Omental fat pad (tissue), 4 donors: ENCODE data around the gene AQP2. TPM values are rescaled to one million over a fixed set of nuclear protein-coding genes. Genes with fewer than 3 reads are reported as not detected.

Source experiments
- ATAC-seq: fragments of 150-250 bp; one replicate; pipeline ENCODE4 v1.9.1; 2016; ENCODE audit warnings: mild to moderate bottlenecking, moderate library complexity; ENCODE audit not compliant: low FRiP score
- DNase-seq: peaks from one replicate; pipeline ENCODE4 v3.0.0-alpha.2; 2019; ENCODE audit warnings: low spot score
- CTCF ChIP-seq, 3 donors: fragments of 450-650 bp; IDR thresholded peaks; one replicate each; pipeline ENCODE4 v1.5.1; 2016 to 2017; ENCODE audit warnings: antibody characterized with exemption in 3 of 3, mild to moderate bottlenecking in 3 of 3, moderate library complexity in 2 of 3
- total RNA-seq, 4 donors: library from RNA; depleted of rRNA; stranded (reverse); fragments of >200 nt; gene quantifications; one replicate each; pipeline ENCODE4 v1.1.0, GENCODE V29; 2016

Gene AQP2
- total RNA-seq, 4 donors from 2014 or later = not detected

- no peak for DNase-seq
- ATAC-seq = no peak
- TF ChIP-seq CTCF (IDR thresholded peaks at IDR 0.05) = no peak
These were observed 37.9 kb upstream of the AQP2 start for GRCh38 chr12:49912345-49913255.

GRCh38 chr12:49916129-49916919 lies 34.2 kb upstream of the AQP2 start:
- ATAC-seq (no peak), DNase-seq (no peak)
- TF ChIP-seq CTCF (IDR thresholded peaks at IDR 0.05) = no peak

- no peak for DNase-seq
- ATAC-seq = no peak
- TF ChIP-seq CTCF (IDR thresholded peaks at IDR 0.05) = no peak
These were observed 33.3 kb upstream of the AQP2 start for GRCh38 chr12:49917166-49917787.

GRCh38 chr12:49917788-49918173 lies 32.8 kb upstream of the AQP2 start:
- ATAC-seq = no peak
- DNase-seq = no peak
- no peak for TF ChIP-seq CTCF (IDR thresholded peaks at IDR 0.05)

GRCh38 chr12:49920241-49920914 lies 30.2 kb upstream of the AQP2 start:
- ATAC-seq (peak; percentile 52), DNase-seq (no peak)
- TF ChIP-seq CTCF (IDR thresholded peaks at IDR 0.05) = no peak

- TF ChIP-seq CTCF (IDR thresholded peaks at IDR 0.05) = no peak
- no peak for ATAC-seq
- no peak for DNase-seq
These were observed 29.6 kb upstream of the AQP2 start for GRCh38 chr12:49920915-49921286.
